ENCODE data around the gene GABRR3.

Gene GABRR3

GRCh38 chr3:97970156-97970555 is 65.0 kb downstream of the GABRR3 start:
- DNase-seq (ENCODE audit: low spot score): no peak
- TF ChIP-seq CTCF (IDR thresholded peaks at IDR 0.05): no peak
- H3K27ac ChIP-seq: no peak overlapping the region
- no peak overlapping the region for H3K4me3 ChIP-seq

- no peak overlapping the region for H3K27ac ChIP-seq
- H3K4me3 ChIP-seq: no peak overlapping the region
- DNase-seq (ENCODE audit: low spot score): no peak
- no peak for TF ChIP-seq CTCF (IDR thresholded peaks at IDR 0.05)
Measured at GRCh38 chr3:97969541-97969940, 65.6 kb downstream of the GABRR3 start.

- Histone ChIP-seq H3K27ac (no peak overlapping the region), H3K4me3 (no peak overlapping the region)
- DNase-seq (ENCODE audit: low spot score): no peak
- no peak for TF ChIP-seq CTCF (IDR thresholded peaks at IDR 0.05)
Measured at GRCh38 chr3:97968376-97968775, 66.7 kb downstream of the GABRR3 start.

- DNase-seq (ENCODE audit: low spot score): no peak
- TF ChIP-seq CTCF (IDR thresholded peaks at IDR 0.05): no peak
- Histone ChIP-seq H3K4me3 (no peak overlapping the region), H3K27ac (no peak overlapping the region)
Measured at GRCh38 chr3:97967966-97968365, 67.1 kb downstream of the GABRR3 start.

- TF ChIP-seq CTCF (IDR thresholded peaks at IDR 0.05): no peak
- DNase-seq (ENCODE audit: low spot score): no peak
- H3K4me3 ChIP-seq: no peak overlapping the region
- no peak overlapping the region for H3K27ac ChIP-seq
Measured at GRCh38 chr3:97960993-97961766, 73.9 kb downstream of the GABRR3 start.

- Histone ChIP-seq H3K4me3 (no peak overlapping the region), H3K27ac (no peak overlapping the region)
- no peak for DNase-seq (ENCODE audit: low spot score)
- no peak for TF ChIP-seq CTCF (IDR thresholded peaks at IDR 0.05)
Measured at GRCh38 chr3:97960551-97960950, 74.6 kb downstream of the GABRR3 start.

GRCh38 chr3:97959872-97960271 is 75.2 kb downstream of the GABRR3 start:
- DNase-seq (ENCODE audit: low spot score): no peak
- no peak for TF ChIP-seq CTCF (IDR thresholded peaks at IDR 0.05)
- Histone ChIP-seq H3K4me3 (no peak overlapping the region), H3K27ac (no peak overlapping the region)

All from coronary artery (tissue), 2 donors.